Measurements from ENCODE around the gene TMTC2. TPM values are rescaled to one million over a fixed set of nuclear protein-coding genes. Genes with fewer than 3 reads are reported as not detected.

Gene TMTC2
- 5.9 and 7.8 TPM in 2 replicates for total RNA-seq
- 3.4 and 4.1 TPM in 2 replicates for polyA plus RNA-seq
- 2.4 and 2.5 TPM in 2 replicates for polyA plus RNA-seq (2011; cell fraction: cytosol; rRNA removed)
- polyA plus RNA-seq (2011; cell fraction: nucleus; rRNA removed) = 7.5 and 7.8 TPM in 2 replicates
- 4.4 and 5.0 TPM in 2 replicates for polyA plus RNA-seq (2012)
- polyA minus RNA-seq = 16.5 and 18.5 TPM in 2 replicates
- polyA minus RNA-seq (2011; cell fraction: cytosol; rRNA and poly(A)+ RNA removed) = 1.0 TPM
- 23.5 and 26.7 TPM in 2 replicates for polyA minus RNA-seq (2011; cell fraction: nucleus; rRNA and poly(A)+ RNA removed)
- percentile 57 among the genes with signal in this experiment for Bru-seq, nascent RNA
- BruChase-seq, experiment 1, labeled RNA remaining after a 6-hour chase = percentile 46 among the genes with signal in this experiment
- BruChase-seq, experiment 2, labeled RNA remaining after a 2-hour chase = percentile 51 among the genes with signal in this experiment
- long read RNA-seq, partial matches to known transcripts = 1 of 8 reads
- long read RNA-seq, other reads (novel, unspliced or antisense) = 7 of 8 reads

DNA sequence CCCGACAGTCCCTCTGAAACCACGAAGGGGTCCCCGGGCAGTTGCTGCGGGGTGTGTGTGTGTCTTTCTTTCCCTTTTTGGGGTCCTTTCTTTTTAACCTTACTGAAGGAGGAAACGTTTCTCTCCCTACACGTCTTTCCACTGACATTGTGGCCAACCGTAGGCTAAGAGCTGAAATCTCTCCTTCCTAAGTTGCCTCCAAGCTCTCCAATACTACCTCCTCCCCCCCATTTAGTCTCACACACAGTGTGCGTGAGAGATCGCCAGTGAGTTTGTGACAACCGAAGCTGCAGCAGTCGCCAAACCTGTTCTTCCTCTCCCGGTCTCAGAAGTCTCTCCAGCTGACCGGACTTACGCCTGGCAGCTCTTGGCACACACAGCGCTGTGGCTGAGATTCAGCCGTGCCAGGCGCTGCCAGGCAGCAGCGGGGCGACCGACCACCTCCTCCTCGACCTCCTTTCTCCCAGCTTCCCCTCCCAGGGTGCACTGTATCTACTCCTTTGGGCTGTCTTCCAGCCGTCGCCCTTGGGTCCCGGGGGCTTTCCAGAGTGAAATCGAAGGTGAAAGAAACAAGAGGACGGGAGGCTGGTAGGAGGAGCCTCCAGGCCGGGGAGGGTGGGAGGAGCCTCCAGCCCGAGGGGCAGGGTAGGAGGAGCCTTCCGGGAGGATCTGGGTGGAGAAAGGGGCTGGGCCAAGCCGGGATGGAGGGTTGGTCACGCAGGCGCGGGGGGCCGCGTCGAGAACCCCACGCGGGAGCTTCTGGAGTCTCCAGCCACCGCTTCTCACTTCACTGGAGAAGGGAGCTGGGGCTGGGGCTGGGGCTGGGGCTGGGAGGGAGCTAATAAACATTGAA, at the start of gene TMTC2:
TSS of gene TMTC2 (plus strand) at position 739 of the 853 bp plus-strand sequence.
- Histone ChIP-seq H3K79me2 (ENCODE audit: control insufficient read depth, insufficient read depth, low read length) (no peaks in the 10 kb centered on the region), H3K4me1 (ENCODE audit: control insufficient read depth, extremely low read depth, insufficient read depth, low read length) (peaks cover 14% of the 10 kb centered on the region), H3K9ac (replicated peaks; ENCODE audit: extremely low read depth, insufficient read depth, low read length) (peak within 1 kb of the TSS; percentile 34), H3K9me3 (replicated peaks; ENCODE audit: control insufficient read depth, insufficient read depth, low read length) (no peaks in the 10 kb centered on the region), H4K20me1 (replicated peaks; ENCODE audit: control insufficient read depth, extremely low read depth, insufficient read depth, low read length) (no peaks in the 10 kb centered on the region), H2AFZ (ENCODE audit: low read depth, low read length) (peak within 1 kb of the TSS; percentile 99), H3K9me1 (replicated peaks; ENCODE audit: control insufficient read depth, extremely low read depth, insufficient read depth, low read length) (no peaks in the 10 kb centered on the region), H3K4me2 (ENCODE audit: insufficient read depth, low read length) (peak within 1 kb of the TSS; percentile 89), H3K36me3 (ENCODE audit: control insufficient read depth in 2 of 2, extremely low read depth in 1 of 2, insufficient read depth in 2 of 2, low read length in 2 of 2) (no peaks in the 10 kb centered on the region), H3K27me3 (ENCODE audit: control insufficient read depth in 2 of 2, insufficient read depth in 2 of 2, low read length in 2 of 2) (peaks cover 6 to 12% of the 10 kb centered on the region in 2 experiments), H3K4me3 (replicated peaks in 1 of 3; ENCODE audit: insufficient read depth in 1 of 3, low read depth in 1 of 3, low read length in 3 of 3) (peak within 1 kb of the TSS; percentile 41 to 81 (median 77)), H3K27ac (ENCODE audit: insufficient read depth, low read depth, low read length) (peak within 1 kb of the TSS; percentile 6)
- BruUV-seq (replicated peaks) = no TSS peak
- dilution Hi-C loops (cut with MboI; ENCODE audit: extremely low pct_ligation_motif_present, low sequenced_read_pairs) = no loop called here
- CTCF ChIA-PET = interaction anchor here (0.5 to 4.1 kb wide), 59 partner anchors 9 to 1925 kb away, joined by 3 to 86 read pairs (median 4); partner anchors contain the start of genes CCDC59 and METTL25
- intact Hi-C loops (cut with micrococcal nuclease) = loop anchor here (1.0 to 10.0 kb wide), 7 partner anchors 51 to 1268 kb away; no protein-coding TSS in a partner anchor
- TF ChIP-seq POLR2A (IDR thresholded peaks at IDR 0.05; ENCODE audit: low read depth, low read length) (no peak), JUN (IDR thresholded peaks at IDR 0.05; ENCODE audit: borderline replicate concordance, insufficient read depth, insufficient read length, low read depth) (no peak), MAX (IDR thresholded peaks at IDR 0.05; ENCODE audit: insufficient read depth, insufficient read length) (no peak), FOS (IDR thresholded peaks at IDR 0.05; ENCODE audit: borderline replicate concordance, insufficient read depth, low read length) (no peak), GATA2 (IDR thresholded peaks at IDR 0.05; ENCODE audit: insufficient read depth, insufficient read length, low read depth, low read length) (no peak), MYC (IDR thresholded peaks at IDR 0.05; ENCODE audit: low read depth, low read length) (no peak), POLR2AphosphoS5 (IDR thresholded peaks at IDR 0.05; ENCODE audit: insufficient read depth, low read depth, low read length) (no peak), EZH2 (IDR thresholded peaks at IDR 0.05; ENCODE audit: borderline replicate concordance, low read depth, low read length, severe bottlenecking) (no peak)
- TF ChIP-seq, protein P1, sequence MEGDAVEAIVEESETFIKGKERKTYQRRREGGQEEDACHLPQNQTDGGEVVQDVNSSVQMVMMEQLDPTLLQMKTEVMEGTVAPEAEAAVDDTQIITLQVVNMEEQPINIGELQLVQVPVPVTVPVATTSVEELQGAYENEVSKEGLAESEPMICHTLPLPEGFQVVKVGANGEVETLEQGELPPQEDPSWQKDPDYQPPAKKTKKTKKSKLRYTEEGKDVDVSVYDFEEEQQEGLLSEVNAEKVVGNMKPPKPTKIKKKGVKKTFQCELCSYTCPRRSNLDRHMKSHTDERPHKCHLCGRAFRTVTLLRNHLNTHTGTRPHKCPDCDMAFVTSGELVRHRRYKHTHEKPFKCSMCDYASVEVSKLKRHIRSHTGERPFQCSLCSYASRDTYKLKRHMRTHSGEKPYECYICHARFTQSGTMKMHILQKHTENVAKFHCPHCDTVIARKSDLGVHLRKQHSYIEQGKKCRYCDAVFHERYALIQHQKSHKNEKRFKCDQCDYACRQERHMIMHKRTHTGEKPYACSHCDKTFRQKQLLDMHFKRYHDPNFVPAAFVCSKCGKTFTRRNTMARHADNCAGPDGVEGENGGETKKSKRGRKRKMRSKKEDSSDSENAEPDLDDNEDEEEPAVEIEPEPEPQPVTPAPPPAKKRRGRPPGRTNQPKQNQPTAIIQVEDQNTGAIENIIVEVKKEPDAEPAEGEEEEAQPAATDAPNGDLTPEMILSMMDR (IDR thresholded peaks at IDR 0.05; ENCODE audit: extremely low read depth in 1 of 2, insufficient read depth in 1 of 2, low read depth in 1 of 2, low read length in 2 of 2) = no peak
- DNase-seq (ENCODE audit: low read depth, low spot score) = peak; percentile 95
- FAIRE-seq = peak; percentile 67
- POLR2A ChIA-PET = interaction anchor here (1.8 kb wide), 1 partner anchor 328 kb away, joined by 6 read pairs; the partner anchor contains the start of genes CCDC59 and METTL25
